ENCODE results near the gene TCAP. TPM values are rescaled to one million over a fixed set of nuclear protein-coding genes. Genes with fewer than 3 reads are reported as not detected.
A peak's percentile ranks its signal among the peaks of the same experiment; 100 is the strongest.

Gene TCAP
- total and polyA plus RNA-seq, 8 donors, result 0.88 to 14.1 (median 2.2) TPM; not detected in 2

GRCh38 chr17:39702901-39703893 is 38.0 kb downstream of the TCAP start:
- peak overlapping the region in 1 of 4 donors; percentile 5 for H3K4me3 ChIP-seq
- H3K36me3 ChIP-seq, result peaks cover 8 to 17% (median 13%) of the 10 kb centered on the region in 4 donors
- TF ChIP-seq POLR2AphosphoS5 (IDR thresholded peaks at IDR 0.05) (peak in 1 of 3 donors; percentile 12), EP300 (IDR thresholded peaks at IDR 0.05) (no peak)
- no peak for DNase-seq
- intact Hi-C loops (cut with DNase I; ENCODE audit: low total_unique reads), result no loop called here
- no peaks in the 10 kb centered on the region for H3K9me3 ChIP-seq
- 36 to 50% (median 44%) methylated on average over 9 to 12 of the region's 12 CpGs for WGBS, 5 donors
- peak overlapping the region; percentile 85 to 95 (median 92) for H3K27ac ChIP-seq
- peaks cover 58 to 87% (median 80%) of the 10 kb centered on the region in 4 donors for H3K4me1 ChIP-seq
- peaks cover 0 to 20% (median 8%) of the 10 kb centered on the region in 3 donors for H3K27me3 ChIP-seq

- Histone ChIP-seq H3K4me1 (peaks cover 58 to 90% (median 79%) of the 10 kb centered on the region in 4 donors), H3K27me3 (peaks cover 0 to 20% (median 8%) of the 10 kb centered on the region in 3 donors), H3K9me3 (no peaks in the 10 kb centered on the region), H3K4me3 (no peak overlapping the region), H3K36me3 (peaks cover 14 to 24% (median 20%) of the 10 kb centered on the region in 4 donors), H3K27ac (peak overlapping the region; percentile 85 to 95 (median 92))
- no peak for TF ChIP-seq POLR2AphosphoS5 (IDR thresholded peaks at IDR 0.05)
- no peak for TF ChIP-seq EP300 (IDR thresholded peaks at IDR 0.05)
- TF ChIP-seq POLR2A (IDR thresholded peaks at IDR 0.05), result no peak
- no peak for TF ChIP-seq CTCF (IDR thresholded peaks at IDR 0.05)
- no peak for DNase-seq
- 66 to 88% (median 71%) methylated on average over 4 to 5 of the region's 5 CpGs for WGBS, 5 donors
- intact Hi-C loops (cut with DNase I; ENCODE audit: low total_unique reads), result no loop called here
These were observed 38.8 kb downstream of the TCAP start for GRCh38 chr17:39703913-39704312.

GRCh38 chr17:39704821-39705551 is 39.8 kb downstream of the TCAP start:
- TF ChIP-seq POLR2A (IDR thresholded peaks at IDR 0.05) (no peak), CTCF (IDR thresholded peaks at IDR 0.05) (peak in 5 of 7 experiments; percentile 7 to 71 (median 43)), EP300 (IDR thresholded peaks at IDR 0.05) (no peak), POLR2AphosphoS5 (IDR thresholded peaks at IDR 0.05) (peak in 2 of 3 donors; percentile 35 to 71)
- H3K27me3 ChIP-seq, result peaks cover 0 to 15% (median 5%) of the 10 kb centered on the region in 3 donors
- intact Hi-C loops (cut with DNase I; ENCODE audit: low total_unique reads), result no loop called here
- no peaks in the 10 kb centered on the region for H3K9me3 ChIP-seq
- WGBS, 5 donors, result 15 to 41% (median 27%) methylated on average over 8 to 11 of the region's 11 CpGs
- H3K27ac ChIP-seq, result peak overlapping the region; percentile 85 to 95 (median 92)
- peak; percentile 56 to 77 for DNase-seq
- H3K4me3 ChIP-seq, result peak overlapping the region in 1 of 4 donors; percentile 26
- peaks cover 19 to 35% (median 31%) of the 10 kb centered on the region in 4 donors for H3K36me3 ChIP-seq
- H3K4me1 ChIP-seq, result peaks cover 58 to 85% (median 72%) of the 10 kb centered on the region in 4 donors

GRCh38 chr17:39705786-39706348 is 40.7 kb downstream of the TCAP start:
- intact Hi-C loops (cut with DNase I; ENCODE audit: low total_unique reads), result no loop called here
- TF ChIP-seq CTCF (IDR thresholded peaks at IDR 0.05) (peak in 1 of 7 experiments; percentile 10), POLR2AphosphoS5 (IDR thresholded peaks at IDR 0.05) (peak in 2 of 3 donors; percentile 57 to 82), EP300 (IDR thresholded peaks at IDR 0.05) (no peak), POLR2A (IDR thresholded peaks at IDR 0.05) (no peak)
- H3K27ac ChIP-seq, result peak overlapping the region; percentile 85 to 95 (median 92)
- no peak overlapping the region for H3K4me3 ChIP-seq
- peak; percentile 87 to 91 for DNase-seq
- H3K9me3 ChIP-seq, result no peaks in the 10 kb centered on the region
- H3K36me3 ChIP-seq, result peaks cover 19 to 44% (median 40%) of the 10 kb centered on the region in 4 donors
- H3K4me1 ChIP-seq, result peaks cover 57 to 77% (median 67%) of the 10 kb centered on the region in 4 donors
- peaks cover 0 to 6% (median 0%) of the 10 kb centered on the region in 3 donors for H3K27me3 ChIP-seq
- 33 to 62% (median 43%) methylated on average over 6 to 12 of the region's 12 CpGs for WGBS, 5 donors
